K562 (cell line): ENCODE measurements around the gene TRIP10. TPM values are rescaled to one million over a fixed set of nuclear protein-coding genes. Genes with fewer than 3 reads are reported as not detected.

Source experiments
- BCOR ChIP-seq: fragments of 450-650 bp; IDR thresholded peaks from 2 replicates; pipeline ENCODE4 v1.6.1; 2016
- ETV6 ChIP-seq, 3 experiments: fragments of 150-350 bp in 1 of 3; sonication (generic) in 1 of 3; formaldehyde crosslinking in 1 of 3; IDR thresholded peaks; 2 replicates each; pipeline versions ENCODE4 v1.6.1 to v1.8.0; 2014 to 2022; ENCODE audit warnings: borderline replicate concordance in 2 of 3, low read depth in 2 of 3, antibody characterized with exemption in 1 of 3, low read length in 1 of 3, mild to moderate bottlenecking in 1 of 3, missing genetic modification reagents in 1 of 3
- HLTF ChIP-seq: fragments of 450-650 bp; IDR thresholded peaks from 2 replicates; pipeline ENCODE4 v1.6.1; 2016
- KDM2B ChIP-seq: fragments of 250-450 bp; sonication (Bioruptor Pico); IDR thresholded peaks from 2 replicates; pipeline ENCODE4 v1.8.0; 2021; ENCODE audit warnings: mild to moderate bottlenecking, moderate library complexity
- L3MBTL2 ChIP-seq: fragments of 450-650 bp; IDR thresholded peaks from 2 replicates; pipeline ENCODE4 v1.6.1; 2016; ENCODE audit warnings: mild to moderate bottlenecking, moderate library complexity
- LARP7 ChIP-seq: fragments of 450-650 bp; IDR thresholded peaks from 2 replicates; pipeline ENCODE4 v1.6.1; 2016
- MTA1 ChIP-seq: fragments of 450-650 bp; IDR thresholded peaks from 2 replicates; pipeline ENCODE4 v1.6.1; 2017; ENCODE audit warnings: borderline replicate concordance
- NBN ChIP-seq: fragments of 450-650 bp; IDR thresholded peaks from 2 replicates; pipeline ENCODE4 v1.6.1; 2016; ENCODE audit warnings: low read depth, mild to moderate bottlenecking
- ZKSCAN1 ChIP-seq: fragments of 150-350 bp; IDR thresholded peaks from 2 replicates; pipeline ENCODE4 v1.6.1; 2016; ENCODE audit warnings: low read depth, low read length
- polyA plus RNA-seq, 8 experiments: library from polyadenylated mRNA; depleted of rRNA in 4 of 8; stranded (reverse) in 5 of 8; unstranded in 3 of 8; fragments of >200 nt; fragmentation: Nextera tagmentation in 2 of 8; fragmentation: Illumina TruSeq in 1 of 8; extraction: Ambion mirVana in 2 of 8; extraction: Trizol in 1 of 8; gene quantifications; 2 replicates each; pipeline versions ENCODE4 v1.2.1 to v1.2.3, GENCODE V29; 2011 to 2014; ENCODE audit warnings: inconsistent platforms in 1 of 8, missing spikeins in 1 of 8
- total RNA-seq, 7 experiments: library from RNA; depleted of rRNA in 6 of 7; stranded (reverse); fragments of >200 nt in 6 of 7; fragmentation: Illumina TruSeq in 2 of 7; extraction: Trizol in 2 of 7; gene quantifications; 2 replicates each; pipeline versions ENCODE4 v1.2.1 to v1.2.3, GENCODE V29; 2011 to 2021; ENCODE audit warnings: low replicate concordance in 1 of 7
- TF ChIP-seq, protein P1 (sequence below): sonication (generic); formaldehyde crosslinking; IDR thresholded peaks from 2 replicates; pipeline ENCODE4 v1.8.0; 2022; ENCODE audit warnings: mild to moderate bottlenecking, low read depth, missing genetic modification reagents
- TF ChIP-seq, protein P2 (sequence below): sonication (generic); formaldehyde crosslinking; IDR thresholded peaks from 2 replicates; pipeline ENCODE4 v1.8.1; 2023; ENCODE audit warnings: missing genetic modification reagents, mild to moderate bottlenecking, borderline replicate concordance
- TF ChIP-seq, protein P3 (sequence below): sonication (generic); IDR thresholded peaks from 2 replicates; pipeline ENCODE4 v1.6.1; 2016
- TF ChIP-seq, protein P4 (sequence below), 2 experiments: fragments of 450-650 bp; conservative IDR thresholded peaks; 2 replicates each; pipeline ENCODE4 v1.6.1; 2017; ENCODE audit warnings: mild to moderate bottlenecking in 2 of 2, moderate library complexity in 2 of 2

The TRIP10 gene
- total and polyA plus RNA-seq, 9 of the 15 experiments (the other 6 are each of a cell fraction or from before 2014, with no cell fraction given), result 1.2 to 66.8 (median 36.1) TPM

DNA sequence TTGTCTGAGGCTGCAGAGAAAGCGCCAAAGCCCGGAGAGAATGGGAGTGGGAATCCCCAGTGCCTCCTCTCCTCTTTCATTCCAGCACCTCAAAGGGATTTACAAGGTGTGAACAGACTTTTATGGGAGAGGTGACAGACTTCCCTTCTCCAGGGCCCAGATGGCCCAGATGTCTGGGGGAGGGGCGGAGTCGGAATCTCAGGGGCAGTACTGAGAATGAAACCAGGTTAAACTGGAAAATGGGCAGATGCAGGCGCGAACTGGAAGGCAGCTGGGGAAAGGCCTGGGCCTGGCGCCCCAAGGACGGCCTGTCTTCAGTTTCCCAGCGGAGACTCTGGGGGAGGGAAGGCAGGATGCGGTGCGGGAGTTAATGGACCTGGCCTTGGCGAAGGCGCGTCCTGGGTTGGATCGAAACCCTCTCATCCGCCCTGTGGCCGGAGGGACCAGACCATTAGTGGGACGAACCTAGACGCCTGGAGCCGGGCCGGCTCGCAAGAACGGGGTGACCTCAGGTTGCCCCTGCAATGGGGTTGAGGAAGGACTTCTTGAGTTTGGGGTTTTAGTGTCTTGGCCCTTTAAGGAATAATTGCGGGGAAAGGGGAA, 592 bp upstream of the TRIP10 start (continued):
- TF ChIP-seq, protein P1, sequence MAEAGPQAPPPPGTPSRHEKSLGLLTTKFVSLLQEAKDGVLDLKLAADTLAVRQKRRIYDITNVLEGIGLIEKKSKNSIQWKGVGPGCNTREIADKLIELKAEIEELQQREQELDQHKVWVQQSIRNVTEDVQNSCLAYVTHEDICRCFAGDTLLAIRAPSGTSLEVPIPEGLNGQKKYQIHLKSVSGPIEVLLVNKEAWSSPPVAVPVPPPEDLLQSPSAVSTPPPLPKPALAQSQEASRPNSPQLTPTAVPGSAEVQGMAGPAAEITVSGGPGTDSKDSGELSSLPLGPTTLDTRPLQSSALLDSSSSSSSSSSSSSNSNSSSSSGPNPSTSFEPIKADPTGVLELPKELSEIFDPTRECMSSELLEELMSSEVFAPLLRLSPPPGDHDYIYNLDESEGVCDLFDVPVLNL, result 0 out of 2 replicates have a peak, but pooled peaks have one; percentile 46
- TF ChIP-seq LARP7, result peak; percentile 39; the same call in 1 of the 2 replicates
- TF ChIP-seq, protein P2, sequence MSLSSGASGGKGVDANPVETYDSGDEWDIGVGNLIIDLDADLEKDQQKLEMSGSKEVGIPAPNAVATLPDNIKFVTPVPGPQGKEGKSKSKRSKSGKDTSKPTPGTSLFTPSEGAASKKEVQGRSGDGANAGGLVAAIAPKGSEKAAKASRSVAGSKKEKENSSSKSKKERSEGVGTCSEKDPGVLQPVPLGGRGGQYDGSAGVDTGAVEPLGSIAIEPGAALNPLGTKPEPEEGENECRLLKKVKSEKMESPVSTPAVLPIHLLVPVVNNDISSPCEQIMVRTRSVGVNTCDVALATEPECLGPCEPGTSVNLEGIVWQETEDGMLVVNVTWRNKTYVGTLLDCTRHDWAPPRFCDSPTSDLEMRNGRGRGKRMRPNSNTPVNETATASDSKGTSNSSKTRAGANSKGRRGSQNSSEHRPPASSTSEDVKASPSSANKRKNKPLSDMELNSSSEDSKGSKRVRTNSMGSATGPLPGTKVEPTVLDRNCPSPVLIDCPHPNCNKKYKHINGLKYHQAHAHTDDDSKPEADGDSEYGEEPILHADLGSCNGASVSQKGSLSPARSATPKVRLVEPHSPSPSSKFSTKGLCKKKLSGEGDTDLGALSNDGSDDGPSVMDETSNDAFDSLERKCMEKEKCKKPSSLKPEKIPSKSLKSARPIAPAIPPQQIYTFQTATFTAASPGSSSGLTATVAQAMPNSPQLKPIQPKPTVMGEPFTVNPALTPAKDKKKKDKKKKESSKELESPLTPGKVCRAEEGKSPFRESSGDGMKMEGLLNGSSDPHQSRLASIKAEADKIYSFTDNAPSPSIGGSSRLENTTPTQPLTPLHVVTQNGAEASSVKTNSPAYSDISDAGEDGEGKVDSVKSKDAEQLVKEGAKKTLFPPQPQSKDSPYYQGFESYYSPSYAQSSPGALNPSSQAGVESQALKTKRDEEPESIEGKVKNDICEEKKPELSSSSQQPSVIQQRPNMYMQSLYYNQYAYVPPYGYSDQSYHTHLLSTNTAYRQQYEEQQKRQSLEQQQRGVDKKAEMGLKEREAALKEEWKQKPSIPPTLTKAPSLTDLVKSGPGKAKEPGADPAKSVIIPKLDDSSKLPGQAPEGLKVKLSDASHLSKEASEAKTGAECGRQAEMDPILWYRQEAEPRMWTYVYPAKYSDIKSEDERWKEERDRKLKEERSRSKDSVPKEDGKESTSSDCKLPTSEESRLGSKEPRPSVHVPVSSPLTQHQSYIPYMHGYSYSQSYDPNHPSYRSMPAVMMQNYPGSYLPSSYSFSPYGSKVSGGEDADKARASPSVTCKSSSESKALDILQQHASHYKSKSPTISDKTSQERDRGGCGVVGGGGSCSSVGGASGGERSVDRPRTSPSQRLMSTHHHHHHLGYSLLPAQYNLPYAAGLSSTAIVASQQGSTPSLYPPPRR (CRISPR knock-in tag), result 0 out of 2 replicates have a peak, but pooled peaks have one; percentile 20
- TF ChIP-seq ETV6 (IDR thresholded peaks at IDR 0.05; ENCODE audit: borderline replicate concordance in 1 of 2, low read depth in 2 of 2, low read length in 1 of 2), result no peak
- 0 out of 2 replicates have a peak, but pooled peaks have one; percentile 20 for TF ChIP-seq ETV6 (CRISPR knock-in tag; IDR thresholded peaks at IDR 0.05; ENCODE audit: borderline replicate concordance)
- peak; percentile 49; the same call in 1 of the 2 replicates for TF ChIP-seq L3MBTL2
- peak; percentile 5; the same call in 1 of the 2 replicates for TF ChIP-seq NBN
- TF ChIP-seq MTA1, result 0 out of 2 replicates have a peak, but pooled peaks have one; percentile 32
- TF ChIP-seq HLTF, result peak; percentile 54; the same call in 1 of the 2 replicates
- 0 out of 2 replicates have a peak, but pooled peaks have one; percentile 7 for TF ChIP-seq BCOR
- TF ChIP-seq, protein P3, sequence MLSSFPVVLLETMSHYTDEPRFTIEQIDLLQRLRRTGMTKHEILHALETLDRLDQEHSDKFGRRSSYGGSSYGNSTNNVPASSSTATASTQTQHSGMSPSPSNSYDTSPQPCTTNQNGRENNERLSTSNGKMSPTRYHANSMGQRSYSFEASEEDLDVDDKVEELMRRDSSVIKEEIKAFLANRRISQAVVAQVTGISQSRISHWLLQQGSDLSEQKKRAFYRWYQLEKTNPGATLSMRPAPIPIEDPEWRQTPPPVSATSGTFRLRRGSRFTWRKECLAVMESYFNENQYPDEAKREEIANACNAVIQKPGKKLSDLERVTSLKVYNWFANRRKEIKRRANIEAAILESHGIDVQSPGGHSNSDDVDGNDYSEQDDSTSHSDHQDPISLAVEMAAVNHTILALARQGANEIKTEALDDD, result no peak
- TF ChIP-seq, protein P4, sequence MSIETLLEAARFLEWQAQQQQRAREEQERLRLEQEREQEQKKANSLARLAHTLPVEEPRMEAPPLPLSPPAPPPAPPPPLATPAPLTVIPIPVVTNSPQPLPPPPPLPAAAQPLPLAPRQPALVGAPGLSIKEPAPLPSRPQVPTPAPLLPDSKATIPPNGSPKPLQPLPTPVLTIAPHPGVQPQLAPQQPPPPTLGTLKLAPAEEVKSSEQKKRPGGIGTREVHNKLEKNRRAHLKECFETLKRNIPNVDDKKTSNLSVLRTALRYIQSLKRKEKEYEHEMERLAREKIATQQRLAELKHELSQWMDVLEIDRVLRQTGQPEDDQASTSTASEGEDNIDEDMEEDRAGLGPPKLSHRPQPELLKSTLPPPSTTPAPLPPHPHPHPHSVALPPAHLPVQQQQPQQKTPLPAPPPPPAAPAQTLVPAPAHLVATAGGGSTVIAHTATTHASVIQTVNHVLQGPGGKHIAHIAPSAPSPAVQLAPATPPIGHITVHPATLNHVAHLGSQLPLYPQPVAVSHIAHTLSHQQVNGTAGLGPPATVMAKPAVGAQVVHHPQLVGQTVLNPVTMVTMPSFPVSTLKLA (conservative IDR thresholded peaks at IDR 0.05), result 0 out of 4 replicates have a peak, but pooled peaks of 1 of the 2 experiments have one; percentile 27
- TF ChIP-seq ZKSCAN1, result no peak
- TF ChIP-seq KDM2B, result no peak
- TF ChIP-seq, all 486 proteins: peak for 21
